ENCODE results near the gene SH3D19.

The SH3D19 gene

DNA sequence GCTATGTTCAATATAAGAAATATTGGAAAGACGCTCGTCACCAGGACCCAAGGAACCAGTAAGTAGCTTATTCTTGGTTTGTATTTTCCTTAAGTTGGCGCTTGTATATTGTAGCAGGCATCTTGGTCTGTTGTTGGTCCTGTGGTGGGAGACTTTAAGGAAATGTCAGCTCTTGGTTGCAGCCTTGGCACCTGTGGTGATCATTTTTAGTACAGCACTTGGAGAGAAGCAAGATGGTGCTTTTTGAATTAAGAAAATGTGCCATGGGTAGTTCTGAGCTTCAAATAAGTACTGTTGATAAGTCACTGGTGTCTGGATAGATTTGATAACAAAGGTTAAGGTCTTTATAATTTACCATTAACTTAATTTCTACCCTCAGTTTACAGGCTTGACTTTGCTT, 224.9 kb downstream of the SH3D19 start:
- no peak for DNase-seq (ENCODE audit: extremely low read depth, insufficient read length)
- no peaks in the 10 kb centered on the region for H3K27me3 ChIP-seq (replicated peaks; ENCODE audit: control insufficient read depth, insufficient read depth, low read length)
- peaks cover 10% of the 10 kb centered on the region for H3K36me3 ChIP-seq (ENCODE audit: control insufficient read depth, insufficient read depth, low read length)
- TF ChIP-seq, protein P1, sequence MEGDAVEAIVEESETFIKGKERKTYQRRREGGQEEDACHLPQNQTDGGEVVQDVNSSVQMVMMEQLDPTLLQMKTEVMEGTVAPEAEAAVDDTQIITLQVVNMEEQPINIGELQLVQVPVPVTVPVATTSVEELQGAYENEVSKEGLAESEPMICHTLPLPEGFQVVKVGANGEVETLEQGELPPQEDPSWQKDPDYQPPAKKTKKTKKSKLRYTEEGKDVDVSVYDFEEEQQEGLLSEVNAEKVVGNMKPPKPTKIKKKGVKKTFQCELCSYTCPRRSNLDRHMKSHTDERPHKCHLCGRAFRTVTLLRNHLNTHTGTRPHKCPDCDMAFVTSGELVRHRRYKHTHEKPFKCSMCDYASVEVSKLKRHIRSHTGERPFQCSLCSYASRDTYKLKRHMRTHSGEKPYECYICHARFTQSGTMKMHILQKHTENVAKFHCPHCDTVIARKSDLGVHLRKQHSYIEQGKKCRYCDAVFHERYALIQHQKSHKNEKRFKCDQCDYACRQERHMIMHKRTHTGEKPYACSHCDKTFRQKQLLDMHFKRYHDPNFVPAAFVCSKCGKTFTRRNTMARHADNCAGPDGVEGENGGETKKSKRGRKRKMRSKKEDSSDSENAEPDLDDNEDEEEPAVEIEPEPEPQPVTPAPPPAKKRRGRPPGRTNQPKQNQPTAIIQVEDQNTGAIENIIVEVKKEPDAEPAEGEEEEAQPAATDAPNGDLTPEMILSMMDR (IDR thresholded peaks at IDR 0.05; ENCODE audit: insufficient read depth, low read length, poor library complexity, severe bottlenecking), result no peak
- H3K4me3 ChIP-seq (replicated peaks; ENCODE audit: low read depth, low read length), result peak overlapping the region; percentile 80

DNA sequence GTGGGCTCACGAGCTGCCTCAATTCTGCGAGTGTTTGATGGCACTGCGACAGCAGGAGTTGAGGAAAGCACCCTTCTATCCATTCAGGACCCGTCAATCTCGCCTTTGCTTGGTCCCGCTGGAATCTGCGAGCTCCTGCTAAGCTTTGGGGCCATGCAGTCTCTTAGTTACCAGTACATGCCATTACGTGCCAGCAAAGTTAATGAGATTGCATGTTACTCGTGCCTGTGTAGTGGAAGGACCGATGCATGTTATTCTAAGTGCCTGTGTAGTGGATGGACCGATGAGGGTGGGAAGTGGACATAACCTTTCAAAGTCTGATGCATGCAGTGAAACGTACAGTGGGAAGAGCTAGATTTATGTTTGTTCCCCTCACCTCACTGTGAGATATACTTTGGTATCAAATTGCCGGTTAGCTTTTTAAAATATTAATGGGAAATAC, 225.4 kb downstream of the SH3D19 start:
- DNase-seq (ENCODE audit: extremely low read depth, insufficient read length), result no peak
- Histone ChIP-seq H3K27me3 (replicated peaks; ENCODE audit: control insufficient read depth, insufficient read depth, low read length) (no peaks in the 10 kb centered on the region), H3K36me3 (ENCODE audit: control insufficient read depth, insufficient read depth, low read length) (peaks cover 7% of the 10 kb centered on the region), H3K4me3 (replicated peaks; ENCODE audit: low read depth, low read length) (peak overlapping the region; percentile 80)
- TF ChIP-seq, protein P1 (IDR thresholded peaks at IDR 0.05; ENCODE audit: insufficient read depth, low read length, poor library complexity, severe bottlenecking), result no peak

DNA sequence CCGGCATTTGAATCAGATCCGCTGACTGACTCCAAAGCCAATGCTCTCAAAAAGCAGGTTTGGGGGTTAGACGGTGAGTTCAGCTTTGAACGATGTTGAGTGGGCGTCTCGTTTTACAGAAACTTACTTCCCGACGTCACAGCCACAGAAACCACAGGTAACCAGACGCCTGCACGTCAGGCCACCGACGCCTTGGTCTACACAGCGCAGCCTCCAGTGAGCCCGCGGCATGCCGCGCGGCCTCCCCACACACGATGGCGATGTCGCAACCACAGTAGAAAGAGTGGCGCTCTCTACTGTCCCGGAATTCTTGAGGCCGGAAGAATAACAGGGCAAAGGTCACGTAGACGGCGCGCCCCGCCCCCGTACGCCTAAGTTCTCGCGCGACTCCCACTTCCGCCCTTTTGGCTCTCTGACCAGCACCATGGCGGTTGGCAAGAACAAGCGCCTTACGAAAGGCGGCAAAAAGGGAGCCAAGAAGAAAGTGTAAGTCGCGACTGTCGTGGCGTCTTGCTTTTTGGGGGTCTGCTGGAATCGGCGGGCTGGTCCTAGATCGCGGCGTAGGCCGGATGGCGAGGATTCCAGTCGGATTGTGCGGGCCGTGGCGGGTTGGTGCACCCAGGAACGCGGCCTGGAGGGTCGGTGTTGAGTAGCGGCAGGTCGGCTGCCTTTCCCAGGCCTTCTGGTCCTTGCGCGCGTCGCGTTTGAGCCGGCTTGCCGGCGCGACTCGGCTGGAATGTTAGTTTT, 226.0 kb downstream of the SH3D19 start, which contains the start of gene RPS3A:
Gene RPS3A (plus strand): TSS at position 400 of the 747 bp plus-strand sequence. CDS start 25 bp downstream, at position 425.
- peaks cover 7% of the 10 kb centered on the region for H3K36me3 ChIP-seq (ENCODE audit: control insufficient read depth, insufficient read depth, low read length)
- TF ChIP-seq, protein P1 (IDR thresholded peaks at IDR 0.05; ENCODE audit: insufficient read depth, low read length, poor library complexity, severe bottlenecking), result peak; percentile 94
- DNase-seq (ENCODE audit: extremely low read depth, insufficient read length), result peak; percentile 100
- no peaks in the 10 kb centered on the region for H3K27me3 ChIP-seq (replicated peaks; ENCODE audit: control insufficient read depth, insufficient read depth, low read length)
- peak within 1 kb of the TSS; percentile 80 for H3K4me3 ChIP-seq (replicated peaks; ENCODE audit: low read depth, low read length)

DNA sequence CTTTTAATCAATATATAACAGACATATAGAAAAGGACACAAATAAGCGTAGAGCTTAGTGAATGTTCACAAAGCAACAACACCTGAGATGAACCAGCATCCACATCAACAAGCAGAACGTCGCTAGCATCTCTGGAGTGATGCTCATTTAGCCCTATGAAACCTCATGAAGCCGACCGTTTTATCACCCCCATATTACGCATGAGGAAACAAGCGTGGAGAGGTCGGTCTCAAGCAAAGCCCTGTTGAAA, 226.5 kb downstream of the SH3D19 start:
- Histone ChIP-seq H3K36me3 (ENCODE audit: control insufficient read depth, insufficient read depth, low read length) (peaks cover 7% of the 10 kb centered on the region), H3K27me3 (replicated peaks; ENCODE audit: control insufficient read depth, insufficient read depth, low read length) (no peaks in the 10 kb centered on the region), H3K4me3 (replicated peaks; ENCODE audit: low read depth, low read length) (peak overlapping the region; percentile 39)
- DNase-seq (ENCODE audit: extremely low read depth, insufficient read length), result no peak
- TF ChIP-seq, protein P1 (IDR thresholded peaks at IDR 0.05; ENCODE audit: insufficient read depth, low read length, poor library complexity, severe bottlenecking), result no peak

DNA sequence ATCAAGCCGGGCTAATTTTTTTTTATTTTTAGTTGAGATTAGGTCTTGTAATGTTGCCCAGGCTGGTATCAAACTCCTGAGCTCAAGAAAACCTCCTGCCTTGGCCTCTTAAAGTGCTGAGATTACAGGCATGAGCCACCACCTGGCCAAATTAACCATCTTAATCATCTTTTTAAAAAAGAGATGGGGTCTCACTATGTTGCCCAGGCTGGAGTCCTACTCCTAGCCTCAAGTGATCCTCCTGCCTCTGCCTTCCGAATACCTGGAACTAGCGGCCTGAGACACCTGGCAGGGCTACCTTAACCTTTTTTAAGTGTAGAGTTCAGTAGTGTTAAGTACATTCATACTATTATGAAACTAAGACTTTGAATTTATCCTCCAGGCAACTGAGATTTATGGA, 227.6 kb downstream of the SH3D19 start:
- peaks cover 2% of the 10 kb centered on the region for H3K36me3 ChIP-seq (ENCODE audit: control insufficient read depth, insufficient read depth, low read length)
- TF ChIP-seq, protein P1 (IDR thresholded peaks at IDR 0.05; ENCODE audit: insufficient read depth, low read length, poor library complexity, severe bottlenecking), result no peak
- H3K27me3 ChIP-seq (replicated peaks; ENCODE audit: control insufficient read depth, insufficient read depth, low read length), result no peaks in the 10 kb centered on the region
- no peak overlapping the region for H3K4me3 ChIP-seq (replicated peaks; ENCODE audit: low read depth, low read length)
- DNase-seq (ENCODE audit: extremely low read depth, insufficient read length), result no peak
